ENCODE measurements around the gene KCNAB1.
"Not testable (repeated sequence)": the region's sequence is repeated elsewhere in the genome, so short reads cannot be mapped to it uniquely, and the experiment has no call there.

KCNAB1 gene

DNA sequence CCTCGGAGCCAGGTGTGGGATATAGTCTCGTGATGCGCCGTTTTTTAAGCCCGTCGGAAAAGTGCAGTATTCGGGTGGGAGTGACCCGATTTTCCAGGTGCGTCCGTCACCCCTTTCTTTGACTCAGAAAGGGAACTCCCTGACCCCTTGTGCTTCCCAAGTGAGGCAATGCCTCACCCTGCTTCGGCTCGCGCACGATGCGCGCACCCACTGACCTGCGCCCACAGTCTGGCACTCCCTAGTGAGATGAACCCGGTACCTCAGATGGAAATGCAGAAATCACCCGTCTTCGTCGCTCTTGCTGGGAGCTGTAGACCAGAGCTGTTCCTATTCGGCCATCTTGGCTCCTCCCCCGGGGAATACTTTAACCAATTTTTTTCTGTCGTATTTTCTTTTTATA is 164.3 kb downstream of the KCNAB1 start:
- DNase-seq: not testable (repeated sequence)

DNA sequence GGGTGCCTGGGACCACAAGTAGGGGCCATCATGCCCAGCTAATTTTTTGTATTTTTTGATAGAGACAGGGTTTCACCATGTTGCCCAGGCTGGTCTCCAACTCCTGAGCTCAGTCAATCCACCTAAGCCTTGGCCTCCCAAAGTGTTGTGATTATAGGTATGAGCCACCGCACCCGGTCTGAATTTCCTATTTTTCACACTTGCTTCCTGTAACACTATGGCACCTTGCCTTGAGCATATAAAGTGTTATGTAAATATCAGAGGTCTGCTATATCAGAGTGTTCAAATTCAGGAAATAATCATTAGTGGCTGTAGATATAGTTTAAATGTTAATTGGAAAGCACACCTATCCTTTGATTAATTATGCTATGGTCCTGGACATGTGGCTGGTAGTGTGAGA is 165.2 kb downstream of the KCNAB1 start:
- no peak for DNase-seq

DNA sequence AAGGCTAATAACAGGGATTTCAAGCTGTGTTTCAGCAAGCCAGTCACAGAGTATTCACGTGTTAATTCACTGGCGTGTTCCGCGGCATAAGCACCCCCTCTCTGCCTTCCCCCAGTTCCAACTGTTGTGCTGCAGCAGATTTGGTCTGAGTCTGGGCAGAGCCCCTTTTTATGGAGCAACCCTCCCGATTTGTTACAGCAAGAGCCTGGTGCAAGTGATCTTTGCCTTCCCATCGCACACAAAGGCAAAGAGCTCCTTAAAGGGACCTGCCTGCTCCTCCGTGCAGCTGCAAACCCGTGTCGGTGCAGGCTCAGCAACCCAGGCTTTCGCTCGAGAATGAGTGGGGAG is 170.5 kb downstream of the KCNAB1 start:
- no peak for DNase-seq

DNA sequence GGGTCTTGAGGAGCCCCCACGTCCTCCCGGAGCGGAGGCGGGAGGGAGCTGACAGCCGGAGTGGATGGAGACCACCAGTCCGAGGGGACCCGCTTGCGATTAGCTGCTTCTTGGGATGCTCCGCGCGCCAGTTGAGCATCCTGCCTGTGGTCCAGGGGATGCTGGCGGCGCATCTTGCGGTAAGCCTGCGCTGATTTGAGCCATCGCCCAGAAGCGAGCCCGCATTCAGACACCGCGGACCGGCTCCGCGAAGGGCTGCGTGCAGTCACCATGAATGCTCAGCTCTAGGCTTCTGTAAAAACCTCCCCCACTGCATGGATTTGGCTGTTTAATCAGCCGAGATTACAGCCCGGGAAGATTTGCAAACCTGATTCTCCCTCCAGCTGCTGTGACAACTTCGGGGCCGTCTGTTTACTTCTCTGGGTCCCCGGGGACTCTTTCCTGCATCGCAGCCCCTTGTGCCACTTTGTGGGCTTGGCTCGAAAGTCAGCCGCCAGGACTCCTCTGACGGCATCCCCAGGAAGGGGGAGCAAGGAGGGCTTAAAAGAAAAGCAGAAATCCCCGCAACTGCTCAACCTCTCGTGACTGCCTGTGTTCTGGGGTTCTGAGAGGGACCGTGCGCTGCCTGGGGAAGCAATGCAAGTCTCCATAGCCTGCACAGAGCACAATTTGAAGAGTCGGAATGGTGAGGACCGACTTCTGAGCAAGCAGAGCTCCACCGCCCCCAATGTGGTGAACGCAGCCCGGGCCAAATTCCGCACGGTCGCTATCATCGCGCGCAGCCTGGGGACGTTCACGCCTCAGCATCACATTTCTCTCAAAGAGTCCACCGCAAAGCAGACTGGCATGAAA is 171.1 kb downstream of the KCNAB1 start:
- DNase-seq: no peak

DNA sequence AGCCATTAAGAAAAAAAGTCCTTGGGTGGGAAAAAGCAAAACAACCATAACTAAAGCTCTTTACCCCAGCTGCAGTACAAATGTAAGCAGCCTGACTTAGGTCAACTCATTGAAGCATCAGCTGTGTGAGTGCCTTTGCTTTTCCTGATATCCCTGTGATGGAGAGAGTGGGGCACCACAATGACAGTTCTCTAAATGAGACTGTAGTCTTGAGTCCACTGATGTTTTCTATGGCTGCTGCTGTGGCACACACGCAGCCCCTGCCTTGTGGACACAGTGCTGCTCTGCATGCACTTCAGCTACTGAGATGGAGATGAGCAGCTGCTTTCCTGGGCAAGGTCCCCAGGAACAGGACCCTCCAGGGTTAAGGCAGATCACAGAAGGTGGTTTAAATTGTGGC is 173.2 kb downstream of the KCNAB1 start:
- DNase-seq: no peak

DNA sequence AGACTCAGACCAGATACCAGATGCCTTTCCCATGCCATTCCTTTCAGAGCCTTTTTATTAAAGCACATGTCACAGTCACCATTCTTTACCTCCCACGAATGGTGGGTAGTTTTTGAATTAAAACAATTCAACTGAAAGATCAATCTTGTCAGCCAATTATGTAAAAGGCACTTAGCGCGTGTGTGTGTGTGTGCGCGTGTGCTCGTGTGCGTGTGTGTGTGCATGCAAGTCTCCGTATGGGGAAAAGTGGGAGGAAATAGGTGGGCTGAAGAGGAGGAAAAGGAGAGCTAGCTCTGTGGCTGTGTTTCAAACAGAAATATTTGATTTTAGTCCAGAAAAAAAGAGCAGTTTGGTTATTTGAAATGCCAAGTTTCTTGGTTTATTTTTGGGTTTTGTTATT is 177.2 kb downstream of the KCNAB1 start:
- DNase-seq: no peak

DNA sequence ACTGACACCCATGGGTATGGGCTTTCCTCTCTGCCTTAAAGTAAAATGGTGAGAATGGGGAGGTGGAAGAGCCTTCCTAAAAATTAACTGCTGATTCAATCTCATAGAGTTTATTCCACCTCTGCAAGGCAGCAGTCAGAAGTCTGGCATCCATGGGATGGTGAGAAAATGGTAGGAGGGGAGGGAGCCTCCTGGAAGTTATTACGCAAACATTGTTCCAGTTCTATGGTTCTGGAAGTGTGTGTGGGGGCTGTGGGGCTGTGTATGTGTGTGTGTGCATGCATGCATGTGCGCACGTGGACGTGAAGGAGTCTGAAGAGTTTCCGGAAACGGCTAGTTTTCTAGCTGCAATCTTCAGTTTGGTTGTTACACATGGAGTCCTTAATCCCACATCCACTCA is 177.6 kb downstream of the KCNAB1 start:
- DNase-seq: no peak

DNA sequence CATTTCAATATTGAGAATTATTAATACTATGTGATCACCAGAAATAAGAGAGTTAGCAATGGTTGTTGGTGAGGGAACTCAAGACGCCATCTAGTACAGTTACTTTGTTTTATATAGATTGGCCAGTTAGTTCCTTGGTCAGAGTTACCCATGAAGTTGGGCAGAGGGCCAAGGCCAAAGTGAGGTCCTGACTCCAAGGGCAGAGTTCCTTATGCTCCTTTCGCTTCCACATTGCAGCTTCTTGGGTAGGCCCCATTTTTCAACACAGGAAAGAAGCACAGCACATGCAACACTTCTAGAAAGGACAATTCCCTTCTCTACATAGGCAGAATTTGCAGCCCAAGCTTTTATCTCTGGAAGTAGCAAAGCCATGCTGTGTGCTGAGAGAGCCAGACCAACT is 178.6 kb downstream of the KCNAB1 start:
- DNase-seq: no peak

DNA sequence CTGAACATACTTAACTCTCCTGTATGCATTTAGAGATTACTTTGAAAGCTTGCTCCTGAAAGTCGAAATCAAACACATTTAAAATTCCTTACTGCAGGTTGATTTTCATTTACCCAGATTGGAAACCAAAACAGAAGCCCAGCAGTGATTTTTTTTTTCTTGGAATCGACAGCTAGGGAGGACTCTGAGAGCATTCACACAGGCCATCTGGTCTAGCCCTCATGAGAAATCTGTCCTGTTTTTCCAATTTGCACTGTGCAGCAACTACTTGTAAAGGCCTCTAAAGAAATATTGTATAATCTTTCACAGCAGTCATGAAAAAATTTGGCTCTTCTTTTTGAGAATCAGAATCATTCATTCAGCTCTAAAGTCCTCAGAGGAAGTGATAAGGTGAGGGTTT is 179.2 kb downstream of the KCNAB1 start:
- no peak for DNase-seq

DNA sequence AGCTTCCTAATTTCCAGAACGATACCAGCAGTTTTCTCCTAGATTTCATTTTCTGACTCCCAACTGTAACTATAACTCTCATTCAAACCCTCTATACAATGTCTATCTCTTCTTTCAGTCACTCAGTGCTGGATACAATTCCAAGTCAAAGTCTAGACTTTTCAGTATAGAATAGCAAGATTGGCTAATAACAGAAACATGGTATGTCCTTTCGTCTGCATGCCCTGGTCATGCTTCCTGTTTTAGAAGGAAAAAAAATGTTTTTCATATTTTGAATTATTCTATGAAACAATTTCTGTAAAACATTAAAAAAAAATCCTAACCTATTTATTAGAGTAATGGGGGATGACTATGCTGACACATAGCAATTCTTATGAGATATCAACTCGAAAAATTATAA is 180.0 kb downstream of the KCNAB1 start:
- DNase-seq: no peak

DNA sequence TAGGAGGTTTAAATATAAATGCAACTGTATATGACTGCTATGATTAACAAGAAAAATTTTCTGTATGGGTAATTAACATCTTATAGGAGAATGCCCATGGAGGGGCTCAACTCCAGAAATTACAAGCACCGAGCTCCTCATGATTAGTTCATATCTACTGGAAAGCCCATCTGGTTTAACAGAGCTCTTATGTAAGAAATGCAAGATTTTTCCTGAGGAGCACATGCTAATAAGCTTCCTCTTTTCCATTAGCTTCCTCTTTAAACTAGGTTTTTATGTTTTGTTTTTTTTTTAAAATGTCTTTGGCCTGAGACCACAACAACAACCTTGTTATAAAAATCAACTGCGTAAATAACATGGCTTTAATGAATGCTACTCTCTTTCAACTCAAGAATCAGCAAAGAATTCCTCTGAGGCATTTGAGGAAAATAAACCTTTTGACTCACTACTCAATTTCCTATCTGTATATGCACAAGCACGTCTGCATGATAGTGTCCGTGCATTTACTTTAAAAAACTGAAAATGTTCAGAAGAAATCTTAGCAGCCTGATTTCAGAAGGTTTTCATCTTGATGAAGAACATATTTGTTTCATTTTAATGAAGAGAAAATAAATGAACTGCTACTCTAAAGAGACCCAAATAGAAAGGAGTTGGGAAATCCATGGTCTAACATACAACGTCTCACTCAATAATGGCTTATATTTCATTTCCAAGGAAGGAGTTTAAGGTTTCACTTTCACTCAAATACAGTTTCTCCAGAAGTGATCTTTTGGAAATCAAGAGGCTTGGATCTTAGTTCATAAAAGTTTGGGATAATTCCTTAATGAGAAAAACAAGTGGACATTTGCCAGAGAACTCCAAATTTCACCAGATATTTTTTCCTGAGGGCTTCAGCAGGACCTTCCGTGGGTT is 180.8 kb downstream of the KCNAB1 start:
- peak; percentile 10 for DNase-seq

DNA sequence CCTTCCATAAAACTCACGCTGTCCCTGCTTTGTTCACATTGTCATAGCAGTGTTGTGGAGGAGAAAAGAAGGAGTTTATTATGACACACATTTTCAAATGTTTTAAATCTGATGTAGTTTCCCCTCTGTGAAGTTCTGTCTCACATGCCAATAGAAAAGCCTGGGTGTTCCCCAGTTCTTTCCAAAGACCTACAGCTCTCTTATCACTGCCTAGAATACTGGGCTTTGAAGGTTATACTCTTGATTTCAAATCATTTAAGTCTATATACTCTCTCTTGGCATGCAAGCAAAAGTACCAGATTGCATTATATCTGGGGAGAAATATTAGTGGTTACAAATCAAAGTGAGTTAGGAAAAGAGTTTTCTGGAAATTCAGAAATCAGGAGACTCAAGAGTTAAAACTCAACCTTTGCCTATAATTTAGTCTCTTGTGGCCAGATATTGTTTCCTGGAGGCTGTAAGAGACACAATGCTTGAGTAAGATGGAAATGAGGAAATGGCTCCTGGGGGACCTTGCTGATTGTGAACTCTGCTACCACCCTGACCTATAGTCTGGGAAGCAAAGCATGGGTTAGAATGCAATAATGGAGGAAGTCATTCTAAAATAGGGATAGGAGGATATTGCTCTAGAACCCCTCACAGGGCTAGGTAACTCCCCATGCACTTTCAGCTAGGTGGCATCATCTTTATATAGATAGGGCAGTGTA is 182.8 kb downstream of the KCNAB1 start:
- no peak for DNase-seq

DNA sequence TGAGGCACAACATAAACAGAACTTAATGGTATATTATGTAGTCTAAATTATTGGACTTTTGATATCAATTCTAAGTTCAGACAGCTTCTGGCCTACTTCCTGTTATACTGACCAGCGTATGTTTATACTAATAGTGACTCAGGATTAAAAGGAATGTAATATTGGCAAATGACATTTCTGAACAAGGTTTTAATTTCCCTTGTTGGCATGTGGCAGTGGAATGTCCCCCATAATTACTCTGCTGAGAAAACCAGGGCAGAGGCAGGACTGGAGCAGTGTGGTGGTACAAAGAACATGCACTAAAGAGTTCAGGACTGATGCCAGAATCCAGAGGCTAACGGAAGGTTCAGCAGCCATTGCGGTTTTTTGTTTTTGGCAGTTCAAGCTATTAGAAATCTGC is 184.0 kb downstream of the KCNAB1 start:
- DNase-seq: no peak

DNA sequence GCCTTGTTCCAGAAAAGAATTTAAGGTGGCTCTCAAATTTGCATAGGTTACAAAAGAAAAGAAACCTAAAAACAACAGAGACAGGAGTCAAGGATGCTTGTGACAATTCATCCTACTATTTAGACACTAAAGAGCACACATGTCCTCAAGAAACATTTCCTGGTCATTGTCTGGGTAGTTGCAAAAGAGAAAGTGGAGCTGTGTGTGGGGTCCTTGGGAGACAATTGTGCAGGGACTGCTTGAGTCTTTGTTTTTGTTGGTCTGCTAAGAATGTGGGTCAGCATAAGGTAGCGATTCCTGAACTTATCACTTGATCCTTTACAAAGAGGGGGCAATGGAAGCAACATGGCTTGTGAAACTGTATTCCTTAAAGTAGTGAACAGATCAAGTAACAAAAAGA is 185.3 kb downstream of the KCNAB1 start:
- DNase-seq: no peak

DNA sequence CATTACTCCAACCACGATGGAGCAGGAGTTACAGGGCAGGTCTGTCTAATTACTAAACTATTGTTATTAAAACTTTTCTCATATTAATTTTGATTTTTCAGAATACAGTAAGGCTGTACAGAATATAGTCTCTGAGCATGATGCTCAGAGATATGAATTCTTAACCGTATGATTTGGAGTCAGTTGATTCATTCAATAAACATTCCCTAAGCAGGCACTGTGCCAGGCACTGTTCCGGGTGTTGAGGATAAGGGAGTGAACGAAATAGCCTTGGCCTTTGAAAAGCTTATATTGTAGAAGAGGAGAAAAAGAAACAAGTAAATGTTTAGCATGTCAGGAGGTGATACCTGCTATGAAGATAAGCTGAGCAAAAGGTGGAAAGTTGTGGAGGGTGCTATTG is 187.3 kb downstream of the KCNAB1 start:
- no peak for DNase-seq

DNA sequence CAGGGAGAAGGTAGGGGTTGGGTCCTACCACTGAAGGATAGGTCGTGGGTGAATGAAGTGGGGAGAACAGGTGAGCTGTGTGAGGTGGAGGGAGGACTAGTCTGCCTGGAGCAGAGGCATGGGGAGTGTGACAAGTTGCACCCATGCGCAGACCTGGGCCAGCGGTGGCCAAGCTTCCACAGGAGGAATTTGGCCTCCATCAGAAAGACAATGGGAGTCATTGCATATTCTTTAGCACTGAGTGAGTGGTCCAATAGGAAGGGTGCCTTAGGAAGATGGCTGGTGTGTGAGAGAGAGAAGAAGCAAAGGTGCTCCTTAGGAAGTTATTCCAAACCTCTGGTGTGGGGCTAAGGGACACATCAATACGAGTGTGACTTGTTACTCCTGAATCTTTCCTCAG is 191.1 kb downstream of the KCNAB1 start:
- no peak for DNase-seq

DNA sequence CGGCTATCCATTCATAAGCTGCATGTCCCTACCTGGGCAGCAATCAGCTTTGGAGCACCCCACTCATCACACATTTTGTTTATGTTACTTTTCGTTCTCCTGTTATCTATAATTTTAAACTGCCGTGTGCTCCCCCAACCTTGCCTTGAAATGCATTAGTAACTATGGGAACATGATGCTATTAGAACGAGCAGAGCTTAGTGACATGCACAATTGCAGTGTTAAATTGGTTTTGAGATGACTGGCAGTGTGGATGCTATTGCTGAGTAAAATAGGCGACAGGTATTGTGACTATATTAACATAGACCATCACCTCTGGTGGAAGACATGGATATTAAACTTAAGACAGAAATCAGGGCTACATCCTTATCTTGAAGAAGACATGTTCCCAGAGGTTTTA is 191.6 kb downstream of the KCNAB1 start:
- DNase-seq: no peak

DNA sequence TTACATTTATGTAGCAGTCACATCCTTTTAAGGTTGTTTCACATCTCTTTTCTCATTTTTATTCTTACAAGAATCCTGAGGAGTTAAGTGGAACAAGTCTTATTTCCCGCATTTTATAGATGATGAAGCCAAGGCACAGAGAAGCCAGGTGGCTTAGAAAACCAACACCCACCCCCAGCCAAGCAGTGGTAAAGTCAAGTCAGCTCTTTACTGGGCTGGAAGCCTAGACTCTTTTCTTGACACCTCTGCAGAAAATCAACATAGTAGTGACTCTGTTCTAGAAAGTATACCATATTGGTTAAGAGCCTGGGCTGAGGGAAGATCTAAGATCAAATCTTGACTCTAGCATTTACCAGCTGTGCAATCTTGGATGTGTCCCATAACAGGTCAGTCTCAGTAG is 195.7 kb downstream of the KCNAB1 start:
- no peak for DNase-seq

DNA sequence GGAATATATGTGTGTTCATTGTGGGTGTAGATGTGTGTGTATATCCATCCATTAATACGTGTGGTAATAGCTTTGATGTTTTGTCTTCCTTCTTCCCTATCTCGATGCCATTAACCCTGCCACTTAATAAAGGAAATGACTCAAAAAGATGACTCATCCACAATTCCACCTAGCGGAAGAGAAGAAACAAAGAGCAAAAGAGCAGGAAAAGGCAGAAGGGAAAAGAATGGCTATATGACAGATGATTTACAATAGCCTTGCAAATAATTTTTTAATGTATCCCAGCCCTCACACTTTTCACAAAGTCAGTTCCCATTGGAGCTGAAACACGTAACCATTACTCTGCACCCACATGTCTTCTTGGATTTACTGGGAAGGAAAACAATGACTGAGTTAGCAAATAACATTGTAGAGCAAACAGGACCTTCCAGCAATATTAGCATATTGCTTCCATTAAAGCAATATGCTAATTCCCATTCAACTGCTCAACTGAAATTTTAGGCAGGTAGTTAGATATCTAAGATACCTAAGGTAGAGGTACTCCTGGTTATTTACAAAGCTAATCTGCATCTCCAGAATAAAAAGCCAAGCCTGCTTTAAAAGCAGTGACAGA is 197.2 kb downstream of the KCNAB1 start:
- no peak for DNase-seq

DNA sequence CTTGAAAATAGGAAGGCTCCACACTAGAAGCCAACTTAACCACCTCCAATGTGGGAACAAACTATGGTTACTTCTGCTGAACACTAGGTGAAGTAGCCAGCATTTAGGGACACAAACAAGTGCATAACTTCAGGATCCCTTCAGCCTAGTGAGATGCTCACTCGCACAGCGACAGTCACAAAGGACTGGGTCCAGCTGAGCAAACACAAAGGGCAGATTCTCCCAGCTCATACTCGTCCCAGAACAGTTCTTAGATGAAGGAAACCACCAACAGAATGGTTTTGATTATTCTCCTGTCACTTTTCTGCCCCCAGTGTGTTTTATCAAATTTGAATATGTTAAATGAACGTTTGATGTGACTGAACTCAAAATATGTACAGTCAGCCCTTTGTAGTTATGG is 201.6 kb downstream of the KCNAB1 start:
- DNase-seq: no peak

DNA sequence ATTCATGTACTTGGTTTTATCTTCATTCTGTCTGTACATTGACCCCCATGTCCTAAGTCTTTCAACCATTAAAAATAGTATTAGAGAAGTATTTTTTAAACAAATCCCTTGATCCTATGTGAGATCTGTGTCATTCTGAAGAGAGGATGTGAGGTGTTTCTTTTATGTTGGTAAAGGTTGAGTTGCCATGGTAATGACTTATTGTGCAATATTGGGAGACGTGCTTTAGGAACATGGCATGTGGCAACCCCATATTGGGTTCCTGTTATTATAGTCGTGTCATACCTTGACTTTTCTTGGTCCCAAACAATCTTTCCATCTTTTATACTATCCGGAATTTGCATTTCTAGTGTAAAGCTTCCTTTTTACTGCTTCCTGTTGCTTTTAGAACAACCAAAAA is 203.1 kb downstream of the KCNAB1 start:
- DNase-seq: no peak

DNA sequence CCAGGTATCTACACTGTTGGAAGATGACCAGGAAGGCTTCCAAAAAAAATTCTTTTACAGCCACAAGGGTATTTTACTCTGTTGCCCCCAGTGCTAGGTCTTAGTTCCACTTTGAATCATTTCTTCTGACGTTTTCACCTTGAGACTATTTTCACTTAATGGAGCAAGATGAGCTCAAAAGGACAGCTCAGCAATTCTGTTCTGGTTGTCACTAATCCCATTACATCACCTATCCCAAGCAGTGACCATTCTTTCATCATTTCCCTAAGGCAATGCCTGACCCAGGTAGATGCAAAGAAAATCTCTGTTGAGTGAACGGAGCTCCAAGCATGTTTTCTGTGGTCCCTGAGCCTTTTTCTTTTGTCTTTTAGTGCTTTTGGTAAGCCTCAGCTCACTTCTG is 210.0 kb downstream of the KCNAB1 start:
- DNase-seq: no peak

DNA sequence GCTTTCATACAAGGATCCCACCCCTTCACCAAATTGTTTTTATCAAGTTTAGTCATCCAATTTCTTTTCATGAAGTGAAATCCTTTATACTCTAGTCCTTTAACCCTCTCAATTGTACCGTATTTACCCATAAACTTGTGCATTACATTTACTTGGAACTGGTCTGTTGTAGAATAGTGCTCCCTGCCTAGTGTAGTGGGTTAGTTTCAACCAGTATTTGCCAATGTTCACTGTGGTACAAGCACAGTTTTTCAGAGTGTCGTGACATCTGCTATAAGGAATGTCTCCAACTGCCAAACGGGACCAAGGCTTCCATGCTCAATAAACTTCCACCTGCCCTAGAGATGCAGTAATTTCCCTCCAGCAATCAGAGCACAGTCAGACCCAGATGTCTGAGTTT is 211.9 kb downstream of the KCNAB1 start:
- no peak for DNase-seq
